SK-N-SH (cell line): Measurements from ENCODE around the gene FAAP20. TPM values are rescaled to one million over a fixed set of nuclear protein-coding genes. Genes with fewer than 3 reads are reported as not detected.

Experiments
- CTCF ChIA-PET: fragments of 300-600, 350-600 bp; formaldehyde crosslinking; extraction: SDS; loops from one replicate; lab custom pipeline; 2021; lab: Yijun Ruan, JAX
- POLR2A ChIA-PET: fragments of 350-600 bp; sonication (Branson Sonifier 250); formaldehyde crosslinking; extraction: SDS; loops from one replicate; lab custom pipeline; 2020; ENCODE audit warnings: antibody characterized with exemption, inconsistent platforms; lab: Yijun Ruan, JAX
- DNase-seq: peaks from one replicate; pipeline ENCODE4 v3.0.0; 2012
- H2AFZ ChIP-seq: fragments of 200-600 bp; sonication (generic); 2 replicates; pipeline ENCODE4 v1.8.1; 2016; ENCODE audit warnings: antibody characterized with exemption, mild to moderate bottlenecking, low read depth
- H3F3A ChIP-seq: fragments of 200-600 bp; sonication (generic); replicated peaks from 2 replicates; pipeline ENCODE3; 2016; ENCODE audit warnings: antibody characterized with exemption, mild to moderate bottlenecking; ENCODE audit not compliant: insufficient read depth
- H3K27ac ChIP-seq, 2 experiments: fragments of 200-500 bp in 1 of 2; fragments of 200-600 bp in 1 of 2; sonication (Bioruptor generic) in 1 of 2; sonication (generic), shearing (Covaris generic) in 1 of 2; 2 replicates each; pipeline versions ENCODE4 v1.5.1 to v1.6.1; 2014 to 2016; ENCODE audit warnings: low read depth in 2 of 2, inconsistent platforms in 1 of 2, low read length in 1 of 2, mild to moderate bottlenecking in 1 of 2, mixed read lengths in 1 of 2
- H3K27me3 ChIP-seq: fragments of 200-600 bp; sonication (generic), shearing (Covaris generic); 2 replicates; pipeline ENCODE4 v1.6.1; 2016; ENCODE audit warnings: mixed run types; ENCODE audit not compliant: insufficient read depth
- H3K36me3 ChIP-seq, 2 experiments: fragments of 200-500 bp in 1 of 2; fragments of 200-600 bp in 1 of 2; sonication (Bioruptor generic) in 1 of 2; sonication (generic) in 1 of 2; replicated peaks in 1 of 2; 2 replicates each; pipeline versions ENCODE3 to v1.5.1; 2014 to 2016; ENCODE audit warnings: low read length in 1 of 2, mild to moderate bottlenecking in 1 of 2; ENCODE audit not compliant: insufficient read depth in 2 of 2, control insufficient read depth in 1 of 2
- H3K4me1 ChIP-seq, 2 experiments: fragments of 200-500 bp in 1 of 2; fragments of 200-600 bp in 1 of 2; sonication (Bioruptor generic) in 1 of 2; sonication (generic), shearing (Covaris generic) in 1 of 2; 2 replicates each; pipeline versions ENCODE4 v1.5.1 to v1.6.1; 2014 to 2016; ENCODE audit warnings: low read depth in 1 of 2, low read length in 1 of 2, mixed run types in 1 of 2; ENCODE audit not compliant: insufficient read depth in 2 of 2, control insufficient read depth in 1 of 2
- H3K4me2 ChIP-seq: fragments of 200-600 bp; sonication (generic), shearing (Covaris generic); 2 replicates; pipeline ENCODE4 v1.6.1; 2017; ENCODE audit warnings: mixed run types
- H3K4me3 ChIP-seq, 2 experiments: fragments of 200-500 bp in 1 of 2; fragments of 200-600 bp in 1 of 2; sonication (Bioruptor generic) in 1 of 2; sonication (generic), shearing (Covaris generic) in 1 of 2; 2 replicates each; pipeline versions ENCODE4 v1.5.1 to v1.8.1; 2014 to 2016; ENCODE audit warnings: low read depth in 2 of 2, inconsistent platforms in 1 of 2, low read length in 1 of 2, mild to moderate bottlenecking in 1 of 2, mixed read lengths in 1 of 2, moderate library complexity in 1 of 2
- H3K79me2 ChIP-seq: fragments of 200-600 bp; sonication (generic); 2 replicates; pipeline ENCODE4 v1.8.1; 2017; ENCODE audit warnings: mild to moderate bottlenecking; ENCODE audit not compliant: insufficient read depth
- H3K9ac ChIP-seq: fragments of 200-600 bp; sonication (generic); 2 replicates; pipeline ENCODE4 v1.6.1; 2017; ENCODE audit warnings: mixed run types
- H3K9me2 ChIP-seq: fragments of 200-600 bp; sonication (generic); 2 replicates; pipeline ENCODE4 v1.6.1; 2017; ENCODE audit warnings: mixed run types
- H3K9me3 ChIP-seq: fragments of 200-600 bp; sonication (generic); 2 replicates; pipeline ENCODE4 v1.6.1; 2017; ENCODE audit warnings: mixed run types, mild to moderate bottlenecking, moderate library complexity
- H4K20me1 ChIP-seq: fragments of 200-600 bp; sonication (generic); 2 replicates; pipeline ENCODE4 v1.6.1; 2017; ENCODE audit warnings: mild to moderate bottlenecking, mixed run types; ENCODE audit not compliant: insufficient read depth
- GABPA ChIP-seq: IDR thresholded peaks from 2 replicates; pipeline ENCODE4 v1.4.0; 2012; ENCODE audit warnings: low read depth, mild to moderate bottlenecking
- IRF3 ChIP-seq: fragments of 150-350 bp; IDR thresholded peaks from 2 replicates; pipeline ENCODE4 v1.6.1; 2016; ENCODE audit warnings: mild to moderate bottlenecking, low read depth, low read length
- MAX ChIP-seq: IDR thresholded peaks from 2 replicates; pipeline ENCODE4 v1.4.0; 2012; ENCODE audit warnings: low read depth
- MEF2A ChIP-seq: IDR thresholded peaks from 2 replicates; pipeline ENCODE4 v1.4.0; 2012; ENCODE audit warnings: low read depth, borderline replicate concordance
- PBX3 ChIP-seq: IDR thresholded peaks from 2 replicates; pipeline ENCODE4; 2012
- POLR2AphosphoS5 ChIP-seq: IDR thresholded peaks from 2 replicates; pipeline ENCODE4 v1.6.1; 2012; ENCODE audit warnings: low read depth, low read length
- SIN3A ChIP-seq: IDR thresholded peaks from 2 replicates; pipeline ENCODE4 v1.6.1; 2012; ENCODE audit warnings: low read depth, mild to moderate bottlenecking, low read length, moderate library complexity, borderline replicate concordance
- TCF12 ChIP-seq: IDR thresholded peaks from 2 replicates; pipeline ENCODE4 v1.4.0; 2012
- ZBTB33 ChIP-seq: IDR thresholded peaks from 2 replicates; pipeline ENCODE4 v1.4.0; 2012; ENCODE audit warnings: low read depth, borderline replicate concordance
- WGBS: methylation state at CpG from one replicate; pipeline ENCODE4 v1.1.6; 2017; ENCODE audit warnings: low lambda C conversion rate; 5-methylcytosine and 5-hydroxymethylcytosine counted together
- polyA plus RNA-seq, 3 experiments: library from polyadenylated mRNA; depleted of rRNA; stranded (reverse); fragments of >200 nt; gene quantifications; 2 replicates each; pipeline ENCODE4 v1.2.3, GENCODE V29; 2012

The FAAP20 gene
- polyA plus RNA-seq, 1 of the 3 experiments (the other 2 are of a cell fraction), result 58.3 TPM

- no peak for TF ChIP-seq IRF3
- no peak for TF ChIP-seq SIN3A
- no peak for TF ChIP-seq PBX3
- no peak for TF ChIP-seq GABPA
- no peak for TF ChIP-seq POLR2AphosphoS5
- TF ChIP-seq MEF2A, result no peak
- TF ChIP-seq, all 33 proteins: peak for 0
Measured at GRCh38 chr1:2236695-2237677, 42.4 kb upstream of the FAAP20 start (continued).

- Histone ChIP-seq H3K4me1 (peaks cover 0 to 80% of the 10 kb centered on the region in 2 experiments; a peak in 2 of 4 replicates), H3K9ac (no peak overlapping the region), H3K27me3 (no peaks in the 10 kb centered on the region), H3K36me3 (no peaks in the 10 kb centered on the region), H3F3A (no peaks in the 10 kb centered on the region), H2AFZ (no peak overlapping the region), H3K79me2 (peaks cover 100% of the 10 kb centered on the region), H3K27ac (peak overlapping the region in 1 of 2 experiments; percentile 1; a peak in 1 of 4 replicates), H3K9me2 (no peaks in the 10 kb centered on the region), H3K4me3 (no peak overlapping the region), H3K4me2 (no peak overlapping the region), H4K20me1 (peaks cover 100% of the 10 kb centered on the region), H3K9me3 (no peaks in the 10 kb centered on the region)
- POLR2A ChIA-PET, result no interaction called here
- CTCF ChIA-PET, result interaction anchor here (0.6 to 9.4 kb wide), 2 partner anchors 147 to 1706 kb away, joined by 3 to 47 read pairs; no protein-coding TSS in a partner anchor
- WGBS, result 86% methylated on average over 15 of the region's 22 CpGs
- DNase-seq, result no peak
- no peak for TF ChIP-seq MAX
- TF ChIP-seq GABPA, result no peak
- no peak for TF ChIP-seq TCF12
- no peak for TF ChIP-seq ZBTB33
Measured at GRCh38 chr1:2235300-2235998, 40.9 kb upstream of the FAAP20 start.
